Activated CD8-positive, alpha-beta memory T cell treated with anti-CD3 and anti-CD28 coated beads for 24 hours (primary cell): ENCODE data around the gene HOXC10.

Source experiments
- DNase-seq: peaks from one replicate; pipeline ENCODE4 v3.0.0-alpha.2; 2020

HOXC10 gene

DNA sequence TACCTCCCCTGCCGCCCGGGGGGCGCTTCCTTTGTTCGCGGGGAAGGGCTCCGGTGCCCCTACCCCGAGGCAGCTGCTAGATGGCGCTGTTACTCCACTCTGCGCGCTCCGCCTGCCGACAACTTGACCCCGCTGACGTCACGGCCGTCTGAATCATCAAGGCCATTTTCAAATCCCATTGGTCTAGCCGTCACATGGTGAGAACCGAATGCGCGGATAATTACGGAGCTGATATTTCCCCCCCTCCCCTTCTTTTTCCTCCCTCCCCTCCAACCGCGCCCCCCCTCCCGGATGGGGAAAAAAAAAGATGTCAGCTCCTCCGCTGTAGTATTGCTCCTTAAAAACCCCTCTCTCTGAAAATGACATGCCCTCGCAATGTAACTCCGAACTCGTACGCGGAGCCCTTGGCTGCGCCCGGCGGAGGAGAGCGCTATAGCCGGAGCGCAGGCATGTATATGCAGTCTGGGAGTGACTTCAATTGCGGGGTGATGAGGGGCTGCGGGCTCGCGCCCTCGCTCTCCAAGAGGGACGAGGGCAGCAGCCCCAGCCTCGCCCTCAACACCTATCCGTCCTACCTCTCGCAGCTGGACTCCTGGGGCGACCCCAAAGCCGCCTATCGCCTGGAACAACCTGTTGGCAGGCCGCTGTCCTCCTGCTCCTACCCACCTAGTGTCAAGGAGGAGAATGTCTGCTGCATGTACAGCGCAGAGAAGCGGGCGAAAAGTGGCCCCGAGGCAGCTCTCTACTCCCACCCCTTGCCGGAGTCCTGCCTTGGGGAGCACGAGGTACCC is at the start of gene HOXC10:
Gene HOXC10, plus strand, starts transcription at position 246 of the 791 bp plus-strand sequence. Its CDS starts 114 bp downstream, at position 360.
- peak; percentile 88 for DNase-seq

DNA sequence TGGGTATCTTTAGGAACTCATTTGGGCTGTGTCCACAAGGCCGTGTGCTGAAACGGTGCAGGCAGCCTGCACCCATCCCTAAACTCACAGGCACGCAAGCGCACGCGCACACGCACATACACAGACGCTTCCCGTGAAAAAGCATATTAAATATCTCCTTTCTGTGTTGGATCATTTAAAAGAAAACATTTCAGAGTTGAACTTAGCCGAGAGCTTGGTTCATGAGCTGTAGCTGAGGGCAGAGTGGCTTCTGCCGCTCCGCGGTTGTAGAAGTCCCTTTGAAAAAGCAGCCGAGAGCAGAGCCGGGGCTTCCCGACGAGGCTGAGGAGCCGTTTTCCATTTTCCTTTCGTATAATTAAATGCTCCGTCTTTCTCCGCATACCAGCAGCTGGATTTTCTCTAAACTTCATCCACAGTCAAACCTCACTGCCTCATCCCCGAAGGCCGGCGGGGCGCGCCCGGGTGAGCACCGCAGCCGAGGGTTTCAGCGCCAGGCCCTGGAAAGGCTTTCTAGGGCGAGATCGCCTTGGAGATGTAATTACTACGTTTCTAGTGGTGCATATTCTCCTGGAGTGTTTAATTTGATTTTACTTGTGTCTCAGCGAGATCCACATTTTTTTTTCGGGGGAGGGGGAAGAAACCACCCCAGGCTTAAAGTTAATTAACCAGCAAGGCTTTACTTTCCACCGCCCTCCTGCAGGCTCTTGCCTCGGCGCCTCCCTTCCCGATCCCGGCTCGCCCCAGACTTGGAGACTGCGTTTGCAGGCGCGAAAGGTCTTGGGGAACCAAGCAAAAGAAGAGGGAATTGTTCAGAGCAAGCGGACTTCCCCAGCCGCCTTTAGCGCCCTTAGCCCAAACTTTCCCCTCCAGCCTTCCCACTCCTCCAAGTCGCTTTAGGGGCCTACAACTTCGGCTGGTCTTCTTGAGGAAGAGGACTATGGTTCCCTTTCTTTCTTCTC is 49.3 kb upstream of the HOXC10 start:
- no peak for DNase-seq

DNA sequence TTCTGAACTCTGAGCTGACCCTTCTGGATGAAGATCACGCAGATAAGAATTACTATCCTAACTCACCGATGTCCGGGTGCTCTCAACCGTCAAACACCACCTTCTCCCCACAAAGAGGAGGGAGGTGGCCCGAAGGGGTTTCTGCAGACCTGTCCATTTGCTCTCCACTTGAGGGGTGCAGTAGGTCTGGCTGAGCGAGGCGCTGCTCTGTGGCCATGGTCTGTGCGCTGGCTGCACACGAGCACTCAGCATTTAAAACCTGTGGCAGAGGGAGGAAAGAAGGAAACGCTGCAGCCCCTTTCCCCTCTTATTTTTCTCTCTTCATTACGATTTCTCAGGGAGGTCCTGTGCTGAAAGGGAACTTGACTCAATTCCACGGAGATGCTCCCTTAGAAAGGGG is 47.8 kb upstream of the HOXC10 start:
- DNase-seq, result no peak

DNA sequence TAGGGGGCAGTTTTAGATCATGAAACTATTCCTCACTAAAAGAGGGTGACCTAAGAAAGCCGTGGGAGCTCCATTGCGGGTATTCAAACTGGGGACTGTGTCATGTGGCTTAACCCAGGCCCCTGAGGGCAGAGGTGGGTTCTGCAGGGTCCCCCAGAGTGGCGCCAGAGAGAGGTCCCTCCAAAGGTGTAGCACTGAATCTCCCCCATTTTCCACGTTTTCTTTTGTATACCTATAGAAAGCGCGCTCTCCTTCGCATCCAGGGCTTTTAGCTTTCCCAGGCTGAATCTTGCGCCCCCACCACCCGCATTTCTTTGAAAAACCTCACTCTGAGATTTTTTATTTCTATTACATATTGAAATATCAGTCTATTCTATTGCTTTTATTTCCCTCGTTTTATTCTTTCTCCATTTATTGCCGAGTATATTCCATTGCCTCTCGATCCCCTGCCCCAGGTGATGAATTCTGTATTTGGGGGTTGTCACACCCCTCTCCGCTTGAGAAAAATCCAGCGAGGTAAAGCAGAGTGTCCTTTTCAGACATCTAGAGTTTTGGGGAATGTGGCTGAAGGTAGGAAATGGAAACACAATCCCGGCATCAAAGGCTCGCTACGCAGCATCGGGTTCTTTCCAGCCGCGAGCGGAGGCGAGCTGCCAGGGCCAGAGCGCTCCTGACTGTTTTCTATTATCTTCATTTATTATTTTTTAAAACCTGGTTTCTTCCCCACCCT is 47.2 kb upstream of the HOXC10 start:
- no peak for DNase-seq

DNA sequence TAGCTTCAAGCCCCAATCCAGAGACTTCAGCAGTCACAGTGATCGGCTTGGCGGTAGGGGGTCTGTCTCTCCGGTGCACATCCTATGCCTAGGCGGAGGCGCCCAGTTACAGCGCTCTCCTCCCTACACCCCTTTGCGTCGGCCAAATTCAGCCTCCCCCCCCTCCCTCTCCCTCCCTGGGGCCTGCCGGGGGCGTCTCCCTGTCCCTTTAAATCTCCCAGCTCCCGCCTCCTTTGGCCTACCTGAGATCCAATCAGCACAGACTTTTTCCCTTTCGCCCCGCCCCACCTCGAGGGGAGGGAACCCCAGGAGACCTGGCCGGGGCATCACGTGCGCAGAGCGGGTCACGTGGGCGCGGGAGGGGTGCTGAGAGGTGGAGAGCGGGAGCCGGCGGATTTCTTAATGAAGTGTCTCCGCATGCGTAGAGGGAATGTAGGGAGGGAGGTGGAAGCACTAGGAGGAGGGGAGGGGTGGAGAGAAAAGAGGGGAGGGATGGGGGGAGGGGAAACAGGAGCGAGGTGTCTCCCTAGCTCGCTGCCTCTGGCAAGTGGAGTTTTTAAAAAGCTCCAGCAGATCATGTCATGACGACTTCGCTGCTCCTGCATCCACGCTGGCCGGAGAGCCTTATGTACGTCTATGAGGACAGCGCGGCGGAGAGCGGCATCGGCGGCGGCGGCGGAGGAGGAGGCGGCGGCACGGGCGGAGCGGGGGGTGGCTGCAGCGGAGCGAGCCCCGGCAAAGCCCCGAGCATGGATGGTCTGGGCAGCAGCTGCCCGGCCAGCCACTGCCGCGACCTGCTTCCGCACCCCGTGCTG is 46.4 kb upstream of the HOXC10 start, which contains the start of gene HOXC13:
Gene HOXC13, plus strand, starts transcription at position 506 of the 815 bp plus-strand sequence. Its CDS starts 76 bp downstream, at position 582.
- no peak for DNase-seq

DNA sequence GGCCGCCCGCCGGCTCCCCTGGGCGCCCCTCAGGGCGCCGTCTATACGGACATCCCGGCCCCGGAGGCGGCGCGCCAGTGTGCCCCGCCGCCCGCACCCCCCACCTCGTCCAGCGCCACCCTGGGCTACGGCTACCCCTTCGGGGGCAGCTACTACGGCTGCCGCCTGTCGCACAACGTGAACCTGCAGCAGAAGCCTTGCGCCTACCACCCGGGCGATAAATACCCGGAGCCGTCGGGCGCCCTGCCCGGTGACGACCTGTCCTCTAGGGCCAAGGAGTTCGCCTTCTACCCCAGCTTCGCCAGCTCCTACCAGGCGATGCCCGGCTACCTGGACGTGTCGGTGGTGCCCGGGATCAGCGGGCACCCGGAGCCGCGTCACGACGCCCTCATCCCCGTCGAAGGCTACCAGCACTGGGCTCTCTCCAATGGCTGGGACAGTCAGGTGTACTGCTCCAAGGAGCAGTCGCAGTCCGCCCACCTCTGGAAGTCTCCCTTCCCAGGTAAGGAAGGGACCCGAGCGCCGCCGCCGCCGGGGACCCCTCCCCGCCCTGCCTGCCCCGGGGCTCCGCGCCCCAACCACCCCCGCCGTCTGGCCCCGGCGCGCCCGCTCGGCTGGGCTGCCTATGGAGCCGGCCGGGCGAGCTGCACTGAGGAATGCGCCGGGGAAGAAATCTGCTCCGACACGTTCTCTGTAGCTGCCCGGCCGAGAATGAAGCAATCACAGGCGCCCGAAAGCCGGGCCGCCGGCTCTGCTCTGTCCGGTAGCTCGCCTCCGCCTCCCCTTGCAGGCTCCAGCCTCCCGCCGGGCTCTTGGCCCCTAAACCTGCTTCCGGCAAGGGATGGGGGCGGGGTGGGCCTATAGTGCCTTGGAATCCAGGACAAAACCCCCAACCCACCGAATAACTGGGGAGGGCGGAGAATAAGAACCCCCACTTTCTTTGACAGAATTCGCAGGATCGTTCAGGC is 45.5 kb upstream of the HOXC10 start:
- no peak for DNase-seq

DNA sequence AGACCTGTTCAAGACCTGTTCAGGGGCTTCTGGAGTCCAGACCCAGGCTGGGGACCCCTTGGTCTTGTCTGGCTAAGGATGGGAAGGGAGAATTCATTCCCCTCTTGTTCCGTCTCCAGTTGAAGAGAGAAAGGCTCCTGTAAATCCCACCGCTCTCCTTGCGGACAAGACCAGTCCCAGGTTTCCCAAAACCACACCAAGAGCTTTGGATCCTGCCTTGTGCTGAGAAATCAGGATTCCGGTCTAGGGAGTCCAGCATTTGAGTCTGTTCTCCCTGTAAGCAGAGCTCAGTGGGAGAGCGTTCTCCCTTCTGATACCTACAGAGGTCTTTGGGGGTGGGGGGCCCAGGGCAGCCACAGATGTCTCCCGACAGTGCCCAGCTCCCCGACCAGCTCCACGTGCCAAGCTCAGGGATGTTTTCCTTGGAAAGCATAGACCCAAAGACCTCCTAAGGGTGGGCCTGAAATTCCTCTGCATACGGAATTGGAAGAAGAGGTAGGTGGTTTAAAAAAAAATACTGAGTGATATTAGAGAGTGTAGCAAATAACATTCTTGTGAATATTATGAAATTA is 44.4 kb upstream of the HOXC10 start:
- no peak for DNase-seq

DNA sequence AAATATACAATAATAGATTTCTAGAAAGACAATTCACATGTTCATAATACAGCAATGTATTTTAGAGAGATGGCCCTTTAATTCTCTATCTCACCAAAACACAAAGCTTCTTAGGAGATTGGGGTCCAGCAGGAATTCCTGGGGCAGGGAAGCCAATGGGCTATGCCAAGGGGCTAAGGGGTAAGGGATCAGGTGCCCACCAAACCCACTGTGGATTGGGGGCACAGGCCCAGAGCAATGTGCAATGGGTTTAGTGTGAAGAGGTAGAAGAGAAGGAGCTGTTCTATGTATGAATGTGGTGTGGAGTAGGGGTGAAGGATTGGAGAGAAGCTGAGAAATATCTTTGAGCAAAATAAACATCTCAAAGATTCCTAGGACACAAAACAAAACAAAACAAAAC is 43.8 kb upstream of the HOXC10 start:
- no peak for DNase-seq

DNA sequence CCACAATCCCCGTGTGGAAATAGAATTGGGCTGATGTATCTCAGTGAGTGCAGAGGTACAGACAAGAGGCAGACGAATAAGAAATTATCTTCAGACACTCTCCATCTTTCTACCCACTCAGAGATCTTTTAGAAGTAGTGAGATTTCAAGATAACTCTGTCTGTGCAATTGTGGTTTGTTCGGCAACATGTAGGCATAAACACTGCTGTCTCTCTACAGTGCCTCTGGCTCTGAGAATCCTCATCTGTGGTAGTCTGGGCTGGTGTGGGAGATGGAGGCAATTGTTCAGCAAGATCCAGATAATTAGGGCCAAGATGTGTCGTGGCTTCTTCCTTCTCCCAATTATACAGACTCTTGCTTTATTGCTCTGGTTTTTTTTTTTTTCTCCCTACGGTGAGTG is 43.2 kb upstream of the HOXC10 start:
- DNase-seq, result no peak

DNA sequence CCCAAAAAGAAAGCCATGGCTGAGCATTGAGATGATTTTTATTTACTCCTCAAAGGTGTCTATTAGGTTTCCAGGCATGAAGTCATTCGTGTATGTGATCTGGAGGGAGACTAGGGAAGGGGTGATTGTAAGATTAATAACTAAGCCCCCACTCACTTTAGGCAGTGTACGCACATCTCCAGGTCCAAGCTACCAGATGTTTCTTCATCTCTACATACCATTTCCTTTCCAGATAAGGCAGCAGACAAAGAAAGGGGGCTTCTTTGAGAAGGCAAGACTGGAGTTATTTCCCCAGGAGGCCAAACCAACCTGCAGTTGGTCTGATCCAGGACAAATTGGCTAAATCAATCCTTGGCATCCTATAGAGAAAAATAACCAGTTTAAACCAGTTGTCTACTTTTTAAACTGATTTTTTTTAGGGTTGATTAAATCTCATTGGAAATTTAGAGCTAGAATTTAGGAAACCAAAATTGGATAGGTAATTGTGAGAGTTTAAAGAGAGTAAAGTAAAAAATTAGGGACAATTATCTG is 42.4 kb upstream of the HOXC10 start:
- no peak for DNase-seq

DNA sequence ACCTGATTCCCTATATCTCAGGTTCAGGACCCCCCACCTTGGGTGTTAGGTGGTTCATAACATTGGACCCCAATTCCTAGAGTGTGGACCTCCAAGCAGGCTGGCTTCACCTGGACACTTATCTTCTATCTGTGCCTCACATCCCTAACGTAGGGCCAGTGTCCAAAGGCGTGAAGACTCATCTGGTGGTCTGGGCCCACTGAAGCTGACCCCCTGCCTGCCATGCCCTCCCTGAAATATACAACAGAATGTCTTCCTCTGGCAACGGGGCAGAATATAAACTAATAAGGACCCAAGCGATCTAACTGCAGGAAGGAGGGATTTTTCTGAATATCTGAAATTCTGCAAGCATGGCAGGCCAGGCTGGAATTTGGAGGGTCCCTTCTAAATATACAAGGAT is 40.7 kb upstream of the HOXC10 start:
- DNase-seq, result no peak

DNA sequence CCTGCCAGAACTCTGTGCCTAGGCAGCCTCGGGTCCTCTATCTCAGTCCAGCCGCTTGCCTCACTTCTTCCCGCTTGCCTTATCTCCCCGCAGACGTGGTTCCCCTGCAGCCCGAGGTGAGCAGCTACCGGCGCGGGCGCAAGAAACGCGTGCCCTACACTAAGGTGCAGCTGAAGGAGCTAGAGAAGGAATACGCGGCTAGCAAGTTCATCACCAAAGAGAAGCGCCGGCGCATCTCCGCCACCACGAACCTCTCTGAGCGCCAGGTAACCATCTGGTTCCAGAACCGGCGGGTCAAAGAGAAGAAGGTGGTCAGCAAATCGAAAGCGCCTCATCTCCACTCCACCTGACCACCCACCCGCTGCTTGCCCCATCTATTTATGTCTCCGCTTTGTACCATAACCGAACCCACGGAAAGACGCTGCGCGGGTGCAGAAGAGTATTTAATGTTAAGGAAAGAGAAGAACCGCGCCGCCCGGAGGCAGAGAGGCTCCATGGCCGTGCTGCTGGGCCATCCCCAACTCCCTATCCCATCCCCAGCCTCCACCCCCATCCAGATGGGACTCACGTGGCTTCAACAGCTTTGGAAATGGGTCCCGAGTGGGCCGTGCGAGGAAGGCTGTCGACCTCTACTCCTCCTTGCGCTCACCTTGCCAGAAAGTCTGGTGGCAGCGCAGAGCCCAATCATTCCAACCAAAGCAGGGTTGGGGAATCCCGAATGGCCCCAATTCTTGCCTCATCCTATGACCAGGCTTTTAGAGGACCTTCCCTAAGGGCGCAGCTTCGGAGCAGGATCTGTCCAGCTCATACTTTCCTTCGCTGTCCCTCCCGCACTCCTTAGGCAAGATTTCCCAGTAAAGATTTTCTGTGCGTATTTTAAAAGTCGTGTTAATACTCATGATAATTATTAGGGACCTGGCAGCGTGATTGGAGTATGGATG is 39.8 kb upstream of the HOXC10 start:
- peak; percentile 48 for DNase-seq

DNA sequence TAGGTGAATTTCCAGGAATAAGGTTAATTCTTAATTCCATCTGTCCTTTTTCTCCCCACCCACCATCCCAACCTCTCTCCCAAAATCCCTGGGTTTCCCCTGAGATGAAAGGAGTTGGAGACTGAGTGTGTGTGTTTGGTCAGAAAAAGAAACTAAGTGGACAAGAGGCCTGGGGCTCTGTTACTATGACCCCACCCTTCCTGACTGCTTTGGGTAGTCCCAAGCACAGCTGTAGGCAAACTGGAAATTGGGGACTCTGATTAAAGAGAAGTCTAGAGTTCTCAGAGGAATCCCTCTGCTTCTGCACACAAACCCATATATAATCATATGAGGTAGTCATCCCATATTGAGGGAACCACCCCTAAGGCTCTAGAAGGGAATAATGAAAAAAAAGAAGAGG is 37.2 kb upstream of the HOXC10 start:
- no peak for DNase-seq

DNA sequence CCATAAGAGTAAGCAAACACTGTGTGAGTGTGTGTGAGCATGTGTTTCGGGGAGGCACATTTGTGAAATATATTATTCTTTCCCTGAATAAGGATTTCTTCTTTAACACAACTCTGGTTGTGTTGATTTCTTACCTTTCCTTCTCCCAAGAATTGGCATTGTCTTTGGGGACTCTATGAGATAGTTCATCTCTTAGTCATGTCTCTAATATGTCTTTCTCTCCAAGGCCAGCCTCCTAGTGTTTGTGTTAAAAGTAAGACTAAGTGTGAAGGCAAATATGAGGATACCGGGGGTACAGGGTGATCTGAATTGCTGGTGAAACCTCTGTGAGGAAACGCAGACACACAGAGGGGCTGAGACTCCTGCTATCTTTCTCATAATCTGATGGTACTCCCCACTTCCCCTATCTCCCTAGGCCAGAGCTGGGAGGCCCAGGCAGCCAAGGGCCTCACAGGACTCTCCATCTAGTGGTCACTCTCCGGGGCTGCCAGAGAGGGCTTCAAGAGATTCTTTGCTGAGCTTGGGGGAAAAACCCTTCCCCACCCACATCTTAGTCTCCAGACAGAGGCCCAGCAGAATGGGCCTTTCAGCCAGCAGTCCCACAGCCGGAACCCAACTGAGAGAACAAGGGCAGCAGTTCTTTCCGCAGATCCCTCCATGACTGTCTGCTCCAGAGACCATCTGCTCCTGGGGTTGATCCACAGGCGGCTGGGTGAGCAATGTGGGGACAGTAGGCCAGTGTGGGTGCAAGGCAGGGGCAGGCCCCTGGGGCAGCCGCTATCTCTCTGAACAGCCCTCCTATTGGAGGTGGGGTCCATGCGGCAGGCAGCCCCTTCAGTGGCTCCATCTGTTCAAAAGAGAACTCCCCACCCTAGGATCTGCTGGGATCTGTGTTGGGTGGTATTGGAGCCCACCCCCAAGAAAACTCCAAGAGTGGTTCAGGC is 36.0 kb upstream of the HOXC10 start:
- no peak for DNase-seq

DNA sequence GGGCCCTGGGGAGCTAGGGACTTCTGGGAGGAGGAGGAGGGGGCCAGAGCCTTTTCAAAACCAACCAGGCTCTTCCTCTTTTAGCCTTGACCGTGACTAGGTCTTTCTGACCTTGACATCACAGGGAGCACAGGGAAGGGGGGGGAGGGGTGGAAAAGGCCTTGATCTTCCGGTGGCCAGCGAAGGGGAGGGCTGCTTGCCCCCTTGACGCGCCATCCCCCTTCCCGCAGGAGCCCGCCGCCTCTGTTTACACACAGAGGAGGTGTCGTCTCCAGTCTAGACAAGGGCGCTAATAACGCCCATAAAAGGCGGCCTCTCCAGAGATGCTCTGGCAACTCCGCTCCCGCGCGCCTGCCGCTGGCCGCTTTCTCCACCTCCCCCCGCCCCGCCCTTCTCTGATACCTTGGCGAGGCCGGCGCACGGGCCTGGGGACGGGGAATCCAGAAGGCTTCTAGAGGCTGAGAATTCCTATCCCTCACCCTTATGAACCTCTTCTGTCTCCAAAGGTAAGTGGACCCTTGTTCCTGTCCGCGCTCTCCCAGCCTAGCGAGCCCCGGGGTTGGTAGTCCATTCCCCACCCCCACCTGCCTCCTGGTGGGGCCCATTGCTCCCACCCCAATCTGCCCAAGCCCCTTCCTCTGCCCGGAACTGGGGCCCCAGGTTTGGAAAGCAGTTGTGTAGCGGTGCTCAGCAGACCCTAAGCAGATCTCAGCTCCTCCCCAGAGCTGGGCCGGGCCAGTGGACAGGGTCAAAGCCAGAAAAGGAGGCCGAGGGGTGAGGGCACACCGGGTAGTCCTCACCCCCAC is 35.1 kb upstream of the HOXC10 start:
- DNase-seq, result no peak

DNA sequence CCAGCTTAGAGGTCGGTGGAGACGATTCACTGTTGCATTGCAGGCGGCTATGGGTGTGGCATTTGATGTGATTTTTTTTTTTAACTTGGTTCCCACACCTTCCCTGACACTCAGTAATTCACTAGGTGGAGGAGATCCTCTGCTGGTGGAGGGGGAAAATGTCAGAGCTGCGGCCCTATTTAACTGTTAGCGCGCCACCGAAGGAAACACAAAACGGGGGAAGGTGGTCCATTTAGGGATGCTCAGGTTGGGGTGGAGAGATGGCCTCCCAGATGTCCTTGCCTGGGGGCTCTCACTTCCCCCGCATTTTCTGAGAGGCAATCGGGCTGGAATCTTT is 34.5 kb upstream of the HOXC10 start:
- DNase-seq, result no peak
